K562 (cell line): ENCODE measurements around the gene DPP9. TPM values are rescaled to one million over a fixed set of nuclear protein-coding genes. Genes with fewer than 3 reads are reported as not detected.
A peak's percentile ranks its signal among the peaks of the same experiment; 100 is the strongest.

Source experiments
- ATF6 ChIP-seq: sonication (generic); formaldehyde crosslinking; IDR thresholded peaks from 2 replicates; pipeline ENCODE4 v1.4.0; 2020; ENCODE audit warnings: mild to moderate bottlenecking, missing genetic modification reagents
- BRD4 ChIP-seq: fragments of 200-600 bp; sonication (generic); IDR thresholded peaks from 2 replicates; pipeline ENCODE4 v1.6.1; 2017; ENCODE audit warnings: inconsistent platforms
- CEBPB ChIP-seq: fragments of 450-650 bp; IDR thresholded peaks from 2 replicates; pipeline ENCODE4 v1.6.1; 2016; ENCODE audit warnings: missing genetic modification characterization, missing compliant biosample characterization
- NR2F6 ChIP-seq: fragments of 450-650 bp; formaldehyde crosslinking; IDR thresholded peaks from 2 replicates; pipeline ENCODE4 v1.4.0; 2020; ENCODE audit warnings: mild to moderate bottlenecking
- VEZF1 ChIP-seq: fragments of 200-800 bp; sonication (Bioruptor generic); IDR thresholded peaks from 2 replicates; pipeline ENCODE4 v1.6.1; 2017; ENCODE audit warnings: missing genetic modification characterization, missing compliant biosample characterization
- YY1 ChIP-seq, 3 experiments: IDR thresholded peaks; 2 replicates each; pipeline ENCODE4 v1.6.1; 2011; ENCODE audit warnings: low read length in 2 of 3, mild to moderate bottlenecking in 2 of 3, moderate library complexity in 2 of 3, borderline replicate concordance in 1 of 3, control low read depth in 1 of 3, low read depth in 1 of 3; ENCODE audit not compliant: insufficient read depth in 3 of 3, insufficient replicate concordance in 2 of 3, control insufficient read depth in 1 of 3, insufficient read length in 1 of 3; ENCODE audit errors: extremely low read depth in 1 of 3
- polyA plus RNA-seq, 8 experiments: library from polyadenylated mRNA; depleted of rRNA in 4 of 8; stranded (reverse) in 5 of 8; unstranded in 3 of 8; fragments of >200 nt; fragmentation: Nextera tagmentation in 2 of 8; fragmentation: Illumina TruSeq in 1 of 8; extraction: Ambion mirVana in 2 of 8; extraction: Trizol in 1 of 8; gene quantifications; 2 replicates each; pipeline versions ENCODE4 v1.2.1 to v1.2.3, GENCODE V29; 2011 to 2014; ENCODE audit warnings: inconsistent platforms in 1 of 8, missing spikeins in 1 of 8
- total RNA-seq, 7 experiments: library from RNA; depleted of rRNA in 6 of 7; stranded (reverse); fragments of >200 nt in 6 of 7; fragmentation: Illumina TruSeq in 2 of 7; extraction: Trizol in 2 of 7; gene quantifications; 2 replicates each; pipeline versions ENCODE4 v1.2.1 to v1.2.3, GENCODE V29; 2011 to 2021; ENCODE audit warnings: low replicate concordance in 1 of 7
- TF ChIP-seq, protein P1 (sequence below): fragments of 200-600 bp; sonication (generic); IDR thresholded peaks from one replicate; pipeline ENCODE4 v1.6.1; 2012; ENCODE audit warnings: mild to moderate bottlenecking, low read depth, low read length, inconsistent platforms
- TF ChIP-seq, protein P2 (sequence below): fragments of 250-450 bp; sonication (Bioruptor Pico); IDR thresholded peaks from 2 replicates; pipeline ENCODE4 v1.4.0; 2020; ENCODE audit warnings: mild to moderate bottlenecking

Gene DPP9
- total and polyA plus RNA-seq, 9 of the 15 experiments (the other 6 are each of a cell fraction or from before 2014, with no cell fraction given), result 0.90 to 66.7 (median 24.5) TPM

- TF ChIP-seq, protein P1, sequence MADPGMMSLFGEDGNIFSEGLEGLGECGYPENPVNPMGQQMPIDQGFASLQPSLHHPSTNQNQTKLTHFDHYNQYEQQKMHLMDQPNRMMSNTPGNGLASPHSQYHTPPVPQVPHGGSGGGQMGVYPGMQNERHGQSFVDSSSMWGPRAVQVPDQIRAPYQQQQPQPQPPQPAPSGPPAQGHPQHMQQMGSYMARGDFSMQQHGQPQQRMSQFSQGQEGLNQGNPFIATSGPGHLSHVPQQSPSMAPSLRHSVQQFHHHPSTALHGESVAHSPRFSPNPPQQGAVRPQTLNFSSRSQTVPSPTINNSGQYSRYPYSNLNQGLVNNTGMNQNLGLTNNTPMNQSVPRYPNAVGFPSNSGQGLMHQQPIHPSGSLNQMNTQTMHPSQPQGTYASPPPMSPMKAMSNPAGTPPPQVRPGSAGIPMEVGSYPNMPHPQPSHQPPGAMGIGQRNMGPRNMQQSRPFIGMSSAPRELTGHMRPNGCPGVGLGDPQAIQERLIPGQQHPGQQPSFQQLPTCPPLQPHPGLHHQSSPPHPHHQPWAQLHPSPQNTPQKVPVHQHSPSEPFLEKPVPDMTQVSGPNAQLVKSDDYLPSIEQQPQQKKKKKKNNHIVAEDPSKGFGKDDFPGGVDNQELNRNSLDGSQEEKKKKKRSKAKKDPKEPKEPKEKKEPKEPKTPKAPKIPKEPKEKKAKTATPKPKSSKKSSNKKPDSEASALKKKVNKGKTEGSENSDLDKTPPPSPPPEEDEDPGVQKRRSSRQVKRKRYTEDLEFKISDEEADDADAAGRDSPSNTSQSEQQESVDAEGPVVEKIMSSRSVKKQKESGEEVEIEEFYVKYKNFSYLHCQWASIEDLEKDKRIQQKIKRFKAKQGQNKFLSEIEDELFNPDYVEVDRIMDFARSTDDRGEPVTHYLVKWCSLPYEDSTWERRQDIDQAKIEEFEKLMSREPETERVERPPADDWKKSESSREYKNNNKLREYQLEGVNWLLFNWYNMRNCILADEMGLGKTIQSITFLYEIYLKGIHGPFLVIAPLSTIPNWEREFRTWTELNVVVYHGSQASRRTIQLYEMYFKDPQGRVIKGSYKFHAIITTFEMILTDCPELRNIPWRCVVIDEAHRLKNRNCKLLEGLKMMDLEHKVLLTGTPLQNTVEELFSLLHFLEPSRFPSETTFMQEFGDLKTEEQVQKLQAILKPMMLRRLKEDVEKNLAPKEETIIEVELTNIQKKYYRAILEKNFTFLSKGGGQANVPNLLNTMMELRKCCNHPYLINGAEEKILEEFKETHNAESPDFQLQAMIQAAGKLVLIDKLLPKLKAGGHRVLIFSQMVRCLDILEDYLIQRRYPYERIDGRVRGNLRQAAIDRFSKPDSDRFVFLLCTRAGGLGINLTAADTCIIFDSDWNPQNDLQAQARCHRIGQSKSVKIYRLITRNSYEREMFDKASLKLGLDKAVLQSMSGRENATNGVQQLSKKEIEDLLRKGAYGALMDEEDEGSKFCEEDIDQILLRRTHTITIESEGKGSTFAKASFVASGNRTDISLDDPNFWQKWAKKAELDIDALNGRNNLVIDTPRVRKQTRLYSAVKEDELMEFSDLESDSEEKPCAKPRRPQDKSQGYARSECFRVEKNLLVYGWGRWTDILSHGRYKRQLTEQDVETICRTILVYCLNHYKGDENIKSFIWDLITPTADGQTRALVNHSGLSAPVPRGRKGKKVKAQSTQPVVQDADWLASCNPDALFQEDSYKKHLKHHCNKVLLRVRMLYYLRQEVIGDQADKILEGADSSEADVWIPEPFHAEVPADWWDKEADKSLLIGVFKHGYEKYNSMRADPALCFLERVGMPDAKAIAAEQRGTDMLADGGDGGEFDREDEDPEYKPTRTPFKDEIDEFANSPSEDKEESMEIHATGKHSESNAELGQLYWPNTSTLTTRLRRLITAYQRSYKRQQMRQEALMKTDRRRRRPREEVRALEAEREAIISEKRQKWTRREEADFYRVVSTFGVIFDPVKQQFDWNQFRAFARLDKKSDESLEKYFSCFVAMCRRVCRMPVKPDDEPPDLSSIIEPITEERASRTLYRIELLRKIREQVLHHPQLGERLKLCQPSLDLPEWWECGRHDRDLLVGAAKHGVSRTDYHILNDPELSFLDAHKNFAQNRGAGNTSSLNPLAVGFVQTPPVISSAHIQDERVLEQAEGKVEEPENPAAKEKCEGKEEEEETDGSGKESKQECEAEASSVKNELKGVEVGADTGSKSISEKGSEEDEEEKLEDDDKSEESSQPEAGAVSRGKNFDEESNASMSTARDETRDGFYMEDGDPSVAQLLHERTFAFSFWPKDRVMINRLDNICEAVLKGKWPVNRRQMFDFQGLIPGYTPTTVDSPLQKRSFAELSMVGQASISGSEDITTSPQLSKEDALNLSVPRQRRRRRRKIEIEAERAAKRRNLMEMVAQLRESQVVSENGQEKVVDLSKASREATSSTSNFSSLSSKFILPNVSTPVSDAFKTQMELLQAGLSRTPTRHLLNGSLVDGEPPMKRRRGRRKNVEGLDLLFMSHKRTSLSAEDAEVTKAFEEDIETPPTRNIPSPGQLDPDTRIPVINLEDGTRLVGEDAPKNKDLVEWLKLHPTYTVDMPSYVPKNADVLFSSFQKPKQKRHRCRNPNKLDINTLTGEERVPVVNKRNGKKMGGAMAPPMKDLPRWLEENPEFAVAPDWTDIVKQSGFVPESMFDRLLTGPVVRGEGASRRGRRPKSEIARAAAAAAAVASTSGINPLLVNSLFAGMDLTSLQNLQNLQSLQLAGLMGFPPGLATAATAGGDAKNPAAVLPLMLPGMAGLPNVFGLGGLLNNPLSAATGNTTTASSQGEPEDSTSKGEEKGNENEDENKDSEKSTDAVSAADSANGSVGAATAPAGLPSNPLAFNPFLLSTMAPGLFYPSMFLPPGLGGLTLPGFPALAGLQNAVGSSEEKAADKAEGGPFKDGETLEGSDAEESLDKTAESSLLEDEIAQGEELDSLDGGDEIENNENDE, result no peak
- TF ChIP-seq YY1 (IDR thresholded peaks at IDR 0.05; ENCODE audit: borderline replicate concordance in 1 of 3, control insufficient read depth in 1 of 3, extremely low read depth in 1 of 3, insufficient read depth in 3 of 3, insufficient read length in 1 of 3, insufficient replicate concordance in 2 of 3, low read depth in 1 of 3, low read length in 2 of 3) (peak; percentile 94 to 99 (median 97)), VEZF1 (CRISPR knock-in tag) (no peak; the same call in 1 of the 2 replicates), BRD4 (peak; percentile 82; the same call in 1 of the 2 replicates), NR2F6 (CRISPR knock-in tag) (no peak), CEBPB (peak; percentile 3), ATF6 (CRISPR knock-in tag) (no peak)
- TF ChIP-seq, protein P2, sequence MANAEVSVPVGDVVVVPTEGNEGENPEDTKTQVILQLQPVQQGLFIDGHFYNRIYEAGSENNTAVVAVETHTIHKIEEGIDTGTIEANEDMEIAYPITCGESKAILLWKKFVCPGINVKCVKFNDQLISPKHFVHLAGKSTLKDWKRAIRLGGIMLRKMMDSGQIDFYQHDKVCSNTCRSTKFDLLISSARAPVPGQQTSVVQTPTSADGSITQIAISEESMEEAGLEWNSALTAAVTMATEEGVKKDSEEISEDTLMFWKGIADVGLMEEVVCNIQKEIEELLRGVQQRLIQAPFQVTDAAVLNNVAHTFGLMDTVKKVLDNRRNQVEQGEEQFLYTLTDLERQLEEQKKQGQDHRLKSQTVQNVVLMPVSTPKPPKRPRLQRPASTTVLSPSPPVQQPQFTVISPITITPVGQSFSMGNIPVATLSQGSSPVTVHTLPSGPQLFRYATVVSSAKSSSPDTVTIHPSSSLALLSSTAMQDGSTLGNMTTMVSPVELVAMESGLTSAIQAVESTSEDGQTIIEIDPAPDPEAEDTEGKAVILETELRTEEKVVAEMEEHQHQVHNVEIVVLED (CRISPR knock-in tag), result peak; percentile 91
Measured at GRCh38 chr19:4669723-4670480, 53.7 kb downstream of the DPP9 start, which contains the start of gene MYDGF (continued).
